Liver (tissue), 9 donors: ENCODE results near the gene C9orf72. TPM values are rescaled to one million over a fixed set of nuclear protein-coding genes. Genes with fewer than 3 reads are reported as not detected.

Experiments
- DNase-seq: peaks from one replicate; pipeline ENCODE4 v3.0.0-alpha.2; 2017; ENCODE audit warnings: low spot score
- H3K27ac ChIP-seq, 2 donors: one replicate each; pipeline ENCODE4 v1.7.0; 2013; ENCODE audit warnings: inconsistent platforms in 2 of 2, low read length in 2 of 2, control low read depth in 1 of 2, low read depth in 1 of 2, mild to moderate bottlenecking in 1 of 2
- H3K27me3 ChIP-seq, 4 donors: one replicate each; pipeline versions ENCODE4 v1.6.1 to v1.7.0; 2013; ENCODE audit warnings: low read length in 3 of 4, inconsistent platforms in 1 of 4, mild to moderate bottlenecking in 1 of 4, moderate library complexity in 1 of 4; ENCODE audit not compliant: control insufficient read depth in 4 of 4, insufficient read depth in 4 of 4
- H3K36me3 ChIP-seq, 4 donors: one replicate each; pipeline versions ENCODE4 v1.6.1 to v1.7.0; 2013; ENCODE audit warnings: low read length in 3 of 4, mild to moderate bottlenecking in 3 of 4, low read depth in 1 of 4, moderate library complexity in 1 of 4; ENCODE audit not compliant: control insufficient read depth in 4 of 4, insufficient read depth in 3 of 4
- H3K4me1 ChIP-seq, 4 donors: one replicate each; pipeline versions ENCODE4 v1.6.1 to v1.7.0; 2013; ENCODE audit warnings: low read length in 3 of 4, mild to moderate bottlenecking in 3 of 4, moderate library complexity in 1 of 4; ENCODE audit not compliant: control insufficient read depth in 4 of 4, insufficient read depth in 4 of 4
- H3K4me3 ChIP-seq, 3 donors: one replicate each; pipeline versions ENCODE4 v1.6.1 to v1.7.0; 2013; ENCODE audit warnings: low read length in 3 of 3, control low read depth in 1 of 3, low read depth in 1 of 3, mild to moderate bottlenecking in 1 of 3
- H3K9ac ChIP-seq, 2 donors: one replicate each; pipeline ENCODE4 v1.7.0; 2013; ENCODE audit warnings: low read length in 2 of 2, mild to moderate bottlenecking in 2 of 2, moderate library complexity in 2 of 2, control low read depth in 1 of 2, low read depth in 1 of 2
- H3K9me3 ChIP-seq, 4 donors: one replicate each; pipeline versions ENCODE4 v1.6.1 to v1.7.0; 2013; ENCODE audit warnings: low read length in 3 of 4; ENCODE audit not compliant: control insufficient read depth in 4 of 4
- EGR1 ChIP-seq, 2 donors: IDR thresholded peaks; 2 replicates each; pipeline ENCODE4 v1.6.1; 2016 to 2018; ENCODE audit warnings: antibody characterized with exemption in 2 of 2, low read depth in 2 of 2
- FOXA1 ChIP-seq: IDR thresholded peaks from 2 replicates; pipeline ENCODE4 v1.6.1; 2016; ENCODE audit warnings: antibody characterized with exemption
- FOXA2 ChIP-seq: IDR thresholded peaks from 2 replicates; pipeline ENCODE4 v1.6.1; 2016; ENCODE audit warnings: antibody characterized with exemption
- GABPA ChIP-seq, 2 donors: IDR thresholded peaks in 1 of 2; conservative IDR thresholded peaks in 1 of 2; 2 replicates each; pipeline ENCODE4 v1.6.1; 2016; ENCODE audit warnings: antibody characterized with exemption in 2 of 2, mild to moderate bottlenecking in 1 of 2, moderate library complexity in 1 of 2
- HNF4A ChIP-seq, 2 donors: conservative IDR thresholded peaks; 2 replicates each; pipeline ENCODE4 v1.6.1; 2016; ENCODE audit warnings: antibody characterized with exemption in 2 of 2, mild to moderate bottlenecking in 2 of 2
- HNF4G ChIP-seq: IDR thresholded peaks from 2 replicates; pipeline ENCODE4 v1.6.1; 2016; ENCODE audit warnings: antibody characterized with exemption
- JUND ChIP-seq, 2 donors: IDR thresholded peaks; 2 replicates each; pipeline ENCODE4 v1.6.1; 2016; ENCODE audit warnings: antibody characterized with exemption in 2 of 2
- NR2F2 ChIP-seq: IDR thresholded peaks from 2 replicates; pipeline ENCODE4 v1.6.1; 2016; ENCODE audit warnings: antibody characterized with exemption
- RAD21 ChIP-seq, 2 donors: IDR thresholded peaks; 2 replicates each; pipeline ENCODE4 v1.6.1; 2016; ENCODE audit warnings: antibody characterized with exemption in 2 of 2, mild to moderate bottlenecking in 2 of 2
- RXRA ChIP-seq, 2 donors: IDR thresholded peaks; 2 replicates each; pipeline ENCODE4 v1.6.1; 2017 to 2018; ENCODE audit warnings: antibody characterized with exemption in 2 of 2, mild to moderate bottlenecking in 1 of 2
- SP1 ChIP-seq: IDR thresholded peaks from 2 replicates; pipeline ENCODE4 v1.6.1; 2018; ENCODE audit warnings: antibody characterized with exemption, mild to moderate bottlenecking
- TAF1 ChIP-seq: conservative IDR thresholded peaks from 2 replicates; pipeline ENCODE4 v1.6.1; 2016; ENCODE audit warnings: antibody characterized with exemption, mild to moderate bottlenecking
- YY1 ChIP-seq: IDR thresholded peaks from 2 replicates; pipeline ENCODE4 v1.6.1; 2016; ENCODE audit warnings: antibody characterized with exemption, mild to moderate bottlenecking
- WGBS: extraction: QIAGEN DNeasy Blood & Tissue Kit; methylation state at CpG from one replicate; pipeline ENCODE4 v1.1.7; 2013; 5-methylcytosine and 5-hydroxymethylcytosine counted together
- polyA plus RNA-seq, 2 donors: library from polyadenylated mRNA; stranded (reverse) in 1 of 2; unstranded in 1 of 2; fragments of 200-250 nt in 1 of 2; fragments of >200 nt in 1 of 2; fragmentation: Nextera tagmentation in 1 of 2; extraction: Ambion mirVana in 1 of 2; gene quantifications; one replicate each; pipeline versions ENCODE4 v1.2.1 to v1.2.3, GENCODE V29; 2013 to 2015
- total RNA-seq, 2 donors: library from RNA; depleted of rRNA; stranded (reverse); fragments of >200 nt; gene quantifications; one replicate each; pipeline ENCODE4 v1.2.3, GENCODE V29; 2014
- TF ChIP-seq, protein P1 (sequence below): IDR thresholded peaks from 2 replicates; pipeline ENCODE4 v1.6.1; 2016; ENCODE audit warnings: antibody characterized with exemption
- TF ChIP-seq, protein P2 (sequence below): IDR thresholded peaks from 2 replicates; pipeline ENCODE4 v1.6.1; 2016; ENCODE audit warnings: antibody characterized with exemption
- TF ChIP-seq, protein P3 (sequence below): IDR thresholded peaks from 2 replicates; pipeline ENCODE4 v1.6.1; 2016; ENCODE audit warnings: antibody characterized with exemption, mild to moderate bottlenecking
- TF ChIP-seq, protein P4 (sequence below): IDR thresholded peaks from 2 replicates; pipeline ENCODE4 v1.6.1; 2016; ENCODE audit warnings: antibody characterized with exemption
- TF ChIP-seq, protein P5 (sequence below): fragments of 150-350 bp; IDR thresholded peaks from 2 replicates; pipeline ENCODE4 v1.5.1; 2017; ENCODE audit warnings: improper control_type of control experiment, low read depth, low read length; ENCODE audit not compliant: missing input control
- donor health status: healthy.
- donor health status: healthy.
- donor health status: healthy.
- donor health status: healthy.
- donor health status: healthy.

The C9orf72 gene
- total and polyA plus RNA-seq, 4 donors, result 2.8 to 14.1 (median 8.6) TPM

DNA sequence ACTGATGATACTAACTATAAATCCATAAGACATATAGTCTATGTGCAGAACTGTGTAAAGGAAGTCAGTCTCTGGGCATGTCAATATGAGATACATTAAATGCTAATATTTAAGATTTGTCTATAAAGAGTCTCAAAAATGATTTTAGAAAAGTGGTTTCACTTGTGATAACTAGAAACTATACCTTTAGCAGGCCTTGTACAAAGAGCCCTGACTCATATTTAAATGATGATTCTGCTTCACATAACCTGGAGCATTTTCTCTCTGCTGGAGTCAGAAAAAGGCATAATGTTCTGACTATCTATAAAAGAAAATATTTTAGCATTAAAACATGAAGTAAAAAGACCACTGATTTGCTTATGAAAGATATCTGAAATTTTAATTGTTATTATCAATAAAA, 15.0 kb downstream of the C9orf72 start:
- no peak overlapping the region for H3K9ac ChIP-seq
- H3K4me1 ChIP-seq, result no peaks in the 10 kb centered on the region
- TF ChIP-seq RXRA (IDR thresholded peaks at IDR 0.05), result no peak
- H3K4me3 ChIP-seq, result no peak overlapping the region
- peaks cover 0 to 65% (median 46%) of the 10 kb centered on the region in 4 donors for H3K36me3 ChIP-seq
- DNase-seq, result no peak
- H3K9me3 ChIP-seq, result no peaks in the 10 kb centered on the region
- no peak overlapping the region for H3K27ac ChIP-seq
- H3K27me3 ChIP-seq, result no peaks in the 10 kb centered on the region

DNA sequence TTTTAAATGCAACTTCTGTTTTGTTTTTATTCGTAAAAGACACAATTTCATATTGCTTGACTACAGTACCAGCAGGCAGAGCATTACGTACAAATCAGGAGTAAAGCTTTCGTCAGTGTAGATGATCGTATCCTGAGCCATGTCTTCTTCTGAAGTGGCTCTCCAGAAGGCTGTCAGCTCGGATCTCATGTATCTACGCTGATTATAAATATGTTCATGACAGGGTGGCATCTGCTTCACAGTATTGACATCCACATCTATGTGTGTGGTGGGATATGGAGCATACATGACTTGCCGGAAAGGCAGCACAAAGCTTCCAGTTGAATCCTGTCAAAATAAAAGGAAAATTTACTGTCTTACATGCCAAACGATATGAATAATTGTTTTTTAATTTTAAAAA, 16.8 kb downstream of the C9orf72 start:
- WGBS, result 97% methylated on average over 8 of the region's 8 CpGs
- Histone ChIP-seq H3K9ac (no peak overlapping the region), H3K4me3 (no peak overlapping the region), H3K27me3 (no peaks in the 10 kb centered on the region), H3K36me3 (peaks cover 2 to 67% (median 47%) of the 10 kb centered on the region in 4 donors), H3K27ac (no peak overlapping the region), H3K9me3 (no peaks in the 10 kb centered on the region), H3K4me1 (no peaks in the 10 kb centered on the region)
- TF ChIP-seq, protein P1, sequence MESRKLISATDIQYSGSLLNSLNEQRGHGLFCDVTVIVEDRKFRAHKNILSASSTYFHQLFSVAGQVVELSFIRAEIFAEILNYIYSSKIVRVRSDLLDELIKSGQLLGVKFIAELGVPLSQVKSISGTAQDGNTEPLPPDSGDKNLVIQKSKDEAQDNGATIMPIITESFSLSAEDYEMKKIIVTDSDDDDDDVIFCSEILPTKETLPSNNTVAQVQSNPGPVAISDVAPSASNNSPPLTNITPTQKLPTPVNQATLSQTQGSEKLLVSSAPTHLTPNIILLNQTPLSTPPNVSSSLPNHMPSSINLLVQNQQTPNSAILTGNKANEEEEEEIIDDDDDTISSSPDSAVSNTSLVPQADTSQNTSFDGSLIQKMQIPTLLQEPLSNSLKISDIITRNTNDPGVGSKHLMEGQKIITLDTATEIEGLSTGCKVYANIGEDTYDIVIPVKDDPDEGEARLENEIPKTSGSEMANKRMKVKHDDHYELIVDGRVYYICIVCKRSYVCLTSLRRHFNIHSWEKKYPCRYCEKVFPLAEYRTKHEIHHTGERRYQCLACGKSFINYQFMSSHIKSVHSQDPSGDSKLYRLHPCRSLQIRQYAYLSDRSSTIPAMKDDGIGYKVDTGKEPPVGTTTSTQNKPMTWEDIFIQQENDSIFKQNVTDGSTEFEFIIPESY, result no peak
- TF ChIP-seq RXRA (IDR thresholded peaks at IDR 0.05), result no peak
- no peak for TF ChIP-seq FOXA2
- TF ChIP-seq FOXA1, result no peak
- TF ChIP-seq NR2F2, result no peak
- no peak for TF ChIP-seq SP1
- no peak for DNase-seq

DNA sequence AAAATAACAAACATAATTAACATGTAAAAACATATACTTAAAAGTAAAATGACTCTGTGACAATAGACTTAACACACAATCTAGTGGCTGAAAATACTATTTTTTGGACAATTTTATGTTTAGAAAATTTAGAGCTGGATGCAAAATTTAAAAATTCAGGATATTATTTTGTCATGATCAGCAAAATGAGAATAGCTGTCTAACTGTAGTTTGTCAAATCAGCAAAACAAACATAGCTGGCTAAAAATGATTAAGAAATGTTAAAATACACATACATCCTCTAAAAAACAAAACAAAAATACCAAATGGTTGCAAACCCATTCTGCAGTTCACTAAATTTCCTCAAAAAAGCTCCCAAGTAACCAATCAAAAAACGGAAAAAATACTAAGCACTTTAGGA, 18.6 kb downstream of the C9orf72 start:
- no peaks in the 10 kb centered on the region for H3K4me1 ChIP-seq
- no peaks in the 10 kb centered on the region for H3K9me3 ChIP-seq
- H3K4me3 ChIP-seq, result no peak overlapping the region
- H3K9ac ChIP-seq, result no peak overlapping the region
- no peak for TF ChIP-seq NR2F2
- no peak for TF ChIP-seq YY1
- no peak for TF ChIP-seq TAF1
- TF ChIP-seq, protein P2, sequence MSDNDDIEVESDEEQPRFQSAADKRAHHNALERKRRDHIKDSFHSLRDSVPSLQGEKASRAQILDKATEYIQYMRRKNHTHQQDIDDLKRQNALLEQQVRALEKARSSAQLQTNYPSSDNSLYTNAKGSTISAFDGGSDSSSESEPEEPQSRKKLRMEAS, result no peak
- no peak for TF ChIP-seq EGR1 (IDR thresholded peaks at IDR 0.05; ENCODE audit: low read depth in 2 of 2)
- TF ChIP-seq, protein P1, result no peak
- TF ChIP-seq SP1, result no peak
- TF ChIP-seq, protein P3, sequence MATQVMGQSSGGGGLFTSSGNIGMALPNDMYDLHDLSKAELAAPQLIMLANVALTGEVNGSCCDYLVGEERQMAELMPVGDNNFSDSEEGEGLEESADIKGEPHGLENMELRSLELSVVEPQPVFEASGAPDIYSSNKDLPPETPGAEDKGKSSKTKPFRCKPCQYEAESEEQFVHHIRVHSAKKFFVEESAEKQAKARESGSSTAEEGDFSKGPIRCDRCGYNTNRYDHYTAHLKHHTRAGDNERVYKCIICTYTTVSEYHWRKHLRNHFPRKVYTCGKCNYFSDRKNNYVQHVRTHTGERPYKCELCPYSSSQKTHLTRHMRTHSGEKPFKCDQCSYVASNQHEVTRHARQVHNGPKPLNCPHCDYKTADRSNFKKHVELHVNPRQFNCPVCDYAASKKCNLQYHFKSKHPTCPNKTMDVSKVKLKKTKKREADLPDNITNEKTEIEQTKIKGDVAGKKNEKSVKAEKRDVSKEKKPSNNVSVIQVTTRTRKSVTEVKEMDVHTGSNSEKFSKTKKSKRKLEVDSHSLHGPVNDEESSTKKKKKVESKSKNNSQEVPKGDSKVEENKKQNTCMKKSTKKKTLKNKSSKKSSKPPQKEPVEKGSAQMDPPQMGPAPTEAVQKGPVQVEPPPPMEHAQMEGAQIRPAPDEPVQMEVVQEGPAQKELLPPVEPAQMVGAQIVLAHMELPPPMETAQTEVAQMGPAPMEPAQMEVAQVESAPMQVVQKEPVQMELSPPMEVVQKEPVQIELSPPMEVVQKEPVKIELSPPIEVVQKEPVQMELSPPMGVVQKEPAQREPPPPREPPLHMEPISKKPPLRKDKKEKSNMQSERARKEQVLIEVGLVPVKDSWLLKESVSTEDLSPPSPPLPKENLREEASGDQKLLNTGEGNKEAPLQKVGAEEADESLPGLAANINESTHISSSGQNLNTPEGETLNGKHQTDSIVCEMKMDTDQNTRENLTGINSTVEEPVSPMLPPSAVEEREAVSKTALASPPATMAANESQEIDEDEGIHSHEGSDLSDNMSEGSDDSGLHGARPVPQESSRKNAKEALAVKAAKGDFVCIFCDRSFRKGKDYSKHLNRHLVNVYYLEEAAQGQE, result no peak
- no peak for TF ChIP-seq RXRA (IDR thresholded peaks at IDR 0.05)
- TF ChIP-seq, protein P4, sequence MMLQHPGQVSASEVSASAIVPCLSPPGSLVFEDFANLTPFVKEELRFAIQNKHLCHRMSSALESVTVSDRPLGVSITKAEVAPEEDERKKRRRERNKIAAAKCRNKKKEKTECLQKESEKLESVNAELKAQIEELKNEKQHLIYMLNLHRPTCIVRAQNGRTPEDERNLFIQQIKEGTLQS, result no peak
- no peak for TF ChIP-seq GABPA (IDR thresholded peaks at IDR 0.05 in 1 of 2, conservative IDR thresholded peaks at IDR 0.05 in 1 of 2)
- TF ChIP-seq FOXA2, result no peak
- TF ChIP-seq RAD21 (IDR thresholded peaks at IDR 0.05), result no peak
- TF ChIP-seq, protein P5, sequence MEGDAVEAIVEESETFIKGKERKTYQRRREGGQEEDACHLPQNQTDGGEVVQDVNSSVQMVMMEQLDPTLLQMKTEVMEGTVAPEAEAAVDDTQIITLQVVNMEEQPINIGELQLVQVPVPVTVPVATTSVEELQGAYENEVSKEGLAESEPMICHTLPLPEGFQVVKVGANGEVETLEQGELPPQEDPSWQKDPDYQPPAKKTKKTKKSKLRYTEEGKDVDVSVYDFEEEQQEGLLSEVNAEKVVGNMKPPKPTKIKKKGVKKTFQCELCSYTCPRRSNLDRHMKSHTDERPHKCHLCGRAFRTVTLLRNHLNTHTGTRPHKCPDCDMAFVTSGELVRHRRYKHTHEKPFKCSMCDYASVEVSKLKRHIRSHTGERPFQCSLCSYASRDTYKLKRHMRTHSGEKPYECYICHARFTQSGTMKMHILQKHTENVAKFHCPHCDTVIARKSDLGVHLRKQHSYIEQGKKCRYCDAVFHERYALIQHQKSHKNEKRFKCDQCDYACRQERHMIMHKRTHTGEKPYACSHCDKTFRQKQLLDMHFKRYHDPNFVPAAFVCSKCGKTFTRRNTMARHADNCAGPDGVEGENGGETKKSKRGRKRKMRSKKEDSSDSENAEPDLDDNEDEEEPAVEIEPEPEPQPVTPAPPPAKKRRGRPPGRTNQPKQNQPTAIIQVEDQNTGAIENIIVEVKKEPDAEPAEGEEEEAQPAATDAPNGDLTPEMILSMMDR, result no peak
- TF ChIP-seq HNF4G, result no peak
- no peak for TF ChIP-seq HNF4A (conservative IDR thresholded peaks at IDR 0.05)
- no peak for TF ChIP-seq JUND (IDR thresholded peaks at IDR 0.05)
- no peak for TF ChIP-seq FOXA1
- peaks cover 2 to 65% (median 38%) of the 10 kb centered on the region in 4 donors for H3K36me3 ChIP-seq
- no peak for DNase-seq
- 97% methylated on average over 1 of the region's 1 CpG for WGBS
- H3K27me3 ChIP-seq, result no peaks in the 10 kb centered on the region
- H3K27ac ChIP-seq, result no peak overlapping the region
